ENCODE data around the gene CLIC4. TPM values are rescaled to one million over a fixed set of nuclear protein-coding genes. Genes with fewer than 3 reads are reported as not detected.

CLIC4 gene
- total and polyA plus RNA-seq, 9 of the 15 experiments (the other 6 are each of a cell fraction or from before 2014, with no cell fraction given) = 16.0 to 67.5 (median 38.4) TPM

GRCh38 chr1:24861821-24862727 lies 116.8 kb downstream of the CLIC4 start:
- POLR2A ChIA-PET = interaction anchor here (0.5 to 1.3 kb wide), 7 partner anchors 9 to 642 kb away, joined by 3 to 4 read pairs (median 3); no protein-coding TSS in a partner anchor
- no peaks in the 10 kb centered on the region for H3K79me2 ChIP-seq (ENCODE audit: control insufficient read depth, insufficient read depth, low read length)
- H4K20me1 ChIP-seq (replicated peaks; ENCODE audit: control insufficient read depth, insufficient read depth, low read length) = peaks cover 9% of the 10 kb centered on the region; the same call in 1 of the 2 replicates
- in situ Hi-C loops (cut with MboI) (no loop called here), intact Hi-C loops (cut with micrococcal nuclease) (no loop called here)
- H3K4me3 ChIP-seq = no peak overlapping the region
- CTCF ChIA-PET (ENCODE audit: low intra/inter-chr PET ratio) = no interaction called here
- peaks cover 51 to 78% of the 10 kb centered on the region in 2 experiments for H3K27me3 ChIP-seq (ENCODE audit: control insufficient read depth in 2 of 2, insufficient read depth in 2 of 2, low read length in 2 of 2)
- no TSS peak for BruUV-seq (replicated peaks)
- H2AFZ ChIP-seq (ENCODE audit: low read depth, low read length) = no peak overlapping the region
- no peaks in the 10 kb centered on the region for H3K36me3 ChIP-seq (ENCODE audit: control insufficient read depth, insufficient read depth, low read length)
- no peak overlapping the region for H3K4me2 ChIP-seq (ENCODE audit: insufficient read depth, low read length)
- no peak overlapping the region for H3K9ac ChIP-seq (ENCODE audit: insufficient read depth in 1 of 2, low read depth in 2 of 2, low read length in 2 of 2)
- DNase-seq (ENCODE audit: extremely low read depth in 1 of 4, low spot score in 3 of 4) (peak in 1 of 4 experiments; percentile 25), ATAC-seq (peak; percentile 69), FAIRE-seq (peak; percentile 65)
- H3K9me3 ChIP-seq (replicated peaks; ENCODE audit: control insufficient read depth, insufficient read depth, low read depth, low read length) = no peaks in the 10 kb centered on the region
- no peak overlapping the region for H3K27ac ChIP-seq (ENCODE audit: extremely low read depth, low read depth, low read length)
- H3K9me1 ChIP-seq (ENCODE audit: control insufficient read depth, insufficient read depth, low read length) = no peaks in the 10 kb centered on the region
- WGBS (ENCODE audit: insufficient coverage, low coverage, missing lambda C conversion rate) = 12% methylated on average over 28 of the region's 28 CpGs
- 0 out of 5 replicates have a peak, but pooled peaks cover 0 to 3% of the 10 kb centered on the region in 2 experiments for H3K4me1 ChIP-seq (replicated peaks in 1 of 2; ENCODE audit: control insufficient read depth in 2 of 2, insufficient read depth in 2 of 2, low read length in 2 of 2)
- TF ChIP-seq NEUROD1 (IDR thresholded peaks at IDR 0.05; ENCODE audit: borderline replicate concordance, low read depth, low read length, partially characterized antibody) (peak; percentile 12), ZNF436 (CRISPR knock-in tag; IDR thresholded peaks at IDR 0.05) (no peak), RAD21 (CRISPR knock-in tag; conservative IDR thresholded peaks at IDR 0.05 in 1 of 2, IDR thresholded peaks at IDR 0.05 in 1 of 2) (peak; percentile 12 to 42; a peak in 2 of 4 replicates), CTCFL (IDR thresholded peaks at IDR 0.05; ENCODE audit: borderline replicate concordance, insufficient read depth, low read depth, low read length, poor library complexity, severe bottlenecking) (peak; percentile 4), MITF (IDR thresholded peaks at IDR 0.05) (no peak), PKNOX1 (IDR thresholded peaks at IDR 0.05) (peak; percentile 7; the same call in 1 of the 2 replicates)

Measured in K562 (cell line).